Measurements from ENCODE around the gene PLEKHM3. TPM values are rescaled to one million over a fixed set of nuclear protein-coding genes. Genes with fewer than 3 reads are reported as not detected.

The PLEKHM3 gene
- total and polyA plus RNA-seq, 2 experiments from 2014 or later: 4.9 to 6.6 TPM

GRCh38 chr2:207960090-207960489, 65.2 kb downstream of the PLEKHM3 start:
- Histone ChIP-seq H3K27ac (no peak overlapping the region), H3K9me2 (ENCODE audit: insufficient read depth) (no peaks in the 10 kb centered on the region), H2AFZ (no peak overlapping the region), H3K79me2 (ENCODE audit: insufficient read depth) (no peaks in the 10 kb centered on the region), H3K4me1 (ENCODE audit: insufficient read depth) (no peaks in the 10 kb centered on the region), H3F3A (ENCODE audit: insufficient read depth) (no peaks in the 10 kb centered on the region), H3K9ac (no peak overlapping the region), H4K20me1 (ENCODE audit: insufficient read depth) (no peaks in the 10 kb centered on the region), H3K4me2 (ENCODE audit: unreplicated experiment) (no peak overlapping the region), H3K9me3 (ENCODE audit: low read depth) (no peaks in the 10 kb centered on the region), H3K36me3 (ENCODE audit: low read depth) (no peaks in the 10 kb centered on the region), H3K27me3 (replicated peaks; ENCODE audit: insufficient read depth) (no peaks in the 10 kb centered on the region), H3K4me3 (no peak overlapping the region)
- 95 to 100% methylated on average over 1 of the region's 1 CpG for WGBS, 2 experiments (ENCODE audit: low coverage in 1 of 2, low lambda C conversion rate in 2 of 2, missing lambda C conversion rate in 2 of 2)
- no peak for DNase-seq
- in situ Hi-C loops (cut with MboI): no loop called here
- no peak for TF ChIP-seq EZH2phosphoT487 (IDR thresholded peaks at IDR 0.05; ENCODE audit: insufficient read depth, low read depth)

DNA sequence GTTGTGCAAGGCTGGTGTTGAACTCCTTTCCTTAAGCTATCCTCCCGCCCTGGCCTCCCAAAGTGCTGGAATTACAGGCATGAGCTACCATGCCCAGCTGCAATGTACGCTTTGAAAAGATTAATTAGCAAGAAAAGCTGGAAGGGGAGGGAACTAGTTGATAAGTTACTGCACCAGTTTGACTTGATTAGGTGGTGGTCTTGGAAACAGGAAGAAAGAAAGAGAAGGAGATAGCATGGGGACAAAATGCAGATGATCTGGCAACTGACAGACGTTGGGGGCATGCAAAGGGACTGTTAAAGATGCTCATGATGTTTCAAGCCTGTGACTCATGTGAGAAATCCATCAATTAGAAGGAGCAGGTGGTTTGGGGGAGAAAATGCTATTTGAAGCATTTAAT, 68.6 kb downstream of the PLEKHM3 start:
- H3K79me2 ChIP-seq (ENCODE audit: insufficient read depth): no peaks in the 10 kb centered on the region
- H3K27me3 ChIP-seq (replicated peaks; ENCODE audit: insufficient read depth): no peaks in the 10 kb centered on the region
- H3K4me2 ChIP-seq (ENCODE audit: unreplicated experiment): no peak overlapping the region
- H3K4me1 ChIP-seq (ENCODE audit: insufficient read depth): no peaks in the 10 kb centered on the region
- H4K20me1 ChIP-seq (ENCODE audit: insufficient read depth): no peaks in the 10 kb centered on the region
- H3K4me3 ChIP-seq: no peak overlapping the region
- H3K9ac ChIP-seq: no peak overlapping the region
- H3K9me2 ChIP-seq (ENCODE audit: insufficient read depth): no peaks in the 10 kb centered on the region
- H3K36me3 ChIP-seq (ENCODE audit: low read depth): no peaks in the 10 kb centered on the region
- TF ChIP-seq EZH2phosphoT487 (IDR thresholded peaks at IDR 0.05; ENCODE audit: insufficient read depth, low read depth) (no peak), EZH2 (IDR thresholded peaks at IDR 0.05; ENCODE audit: insufficient read depth, poor library complexity, severe bottlenecking) (no peak)
- in situ Hi-C loops (cut with MboI): no loop called here
- H2AFZ ChIP-seq: no peak overlapping the region
- DNase-seq: no peak
- no peaks in the 10 kb centered on the region for H3K9me3 ChIP-seq (ENCODE audit: low read depth)
- 70 to 75% methylated on average over 3 of the region's 3 CpGs for WGBS, 2 experiments (ENCODE audit: low coverage in 1 of 2, low lambda C conversion rate in 2 of 2, missing lambda C conversion rate in 2 of 2)
- H3K27ac ChIP-seq: no peak overlapping the region
- H3F3A ChIP-seq (ENCODE audit: insufficient read depth): no peaks in the 10 kb centered on the region

DNA sequence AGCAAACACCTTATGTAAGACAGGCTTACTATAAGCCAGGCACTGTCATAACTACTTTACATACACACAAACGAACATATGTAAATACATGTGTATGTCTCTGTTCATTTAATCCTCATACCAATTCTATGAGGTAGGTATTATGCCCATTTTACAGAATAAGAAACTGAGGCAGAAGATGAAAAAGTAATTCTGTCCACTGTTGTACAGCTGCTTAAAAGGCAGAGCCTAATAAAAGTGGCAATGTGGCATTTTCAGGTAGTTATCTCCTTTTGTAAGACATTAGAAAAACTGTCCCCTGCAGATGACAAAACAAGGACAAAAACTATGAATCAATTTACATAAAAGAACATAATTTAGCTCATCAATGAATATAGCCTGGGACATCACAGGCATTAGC, 69.9 kb downstream of the PLEKHM3 start:
- Histone ChIP-seq H3K9me3 (ENCODE audit: low read depth) (no peaks in the 10 kb centered on the region), H3K36me3 (ENCODE audit: low read depth) (no peaks in the 10 kb centered on the region), H3K27ac (no peak overlapping the region), H3K9me2 (ENCODE audit: insufficient read depth) (no peaks in the 10 kb centered on the region), H4K20me1 (ENCODE audit: insufficient read depth) (no peaks in the 10 kb centered on the region), H3K4me2 (ENCODE audit: unreplicated experiment) (no peak overlapping the region), H3K4me1 (ENCODE audit: insufficient read depth) (no peaks in the 10 kb centered on the region), H3F3A (ENCODE audit: insufficient read depth) (no peaks in the 10 kb centered on the region), H2AFZ (no peak overlapping the region), H3K79me2 (ENCODE audit: insufficient read depth) (no peaks in the 10 kb centered on the region), H3K27me3 (replicated peaks; ENCODE audit: insufficient read depth) (no peaks in the 10 kb centered on the region), H3K9ac (no peak overlapping the region), H3K4me3 (no peak overlapping the region)
- TF ChIP-seq EZH2 (IDR thresholded peaks at IDR 0.05; ENCODE audit: insufficient read depth, poor library complexity, severe bottlenecking): no peak
- no peak for TF ChIP-seq EZH2phosphoT487 (IDR thresholded peaks at IDR 0.05; ENCODE audit: insufficient read depth, low read depth)
- WGBS, 2 experiments (ENCODE audit: low coverage in 1 of 2, low lambda C conversion rate in 2 of 2, missing lambda C conversion rate in 2 of 2): 96 to 97% methylated on average over 1 of the region's 1 CpG
- no peak for DNase-seq
- in situ Hi-C loops (cut with MboI): no loop called here

GRCh38 chr2:207953354-207953753, 72.0 kb downstream of the PLEKHM3 start:
- no peaks in the 10 kb centered on the region for H3K36me3 ChIP-seq (ENCODE audit: low read depth)
- H3K4me3 ChIP-seq: no peak overlapping the region
- no peaks in the 10 kb centered on the region for H3K9me2 ChIP-seq (ENCODE audit: insufficient read depth)
- WGBS, 2 experiments (ENCODE audit: low coverage in 1 of 2, low lambda C conversion rate in 2 of 2, missing lambda C conversion rate in 2 of 2): 88 to 93% methylated on average over 3 of the region's 3 CpGs
- H3K9ac ChIP-seq: no peak overlapping the region
- H3K9me3 ChIP-seq (ENCODE audit: low read depth): no peaks in the 10 kb centered on the region
- no peaks in the 10 kb centered on the region for H3F3A ChIP-seq (ENCODE audit: insufficient read depth)
- H2AFZ ChIP-seq: no peak overlapping the region
- no peaks in the 10 kb centered on the region for H4K20me1 ChIP-seq (ENCODE audit: insufficient read depth)
- no peak overlapping the region for H3K27ac ChIP-seq
- TF ChIP-seq EZH2phosphoT487 (IDR thresholded peaks at IDR 0.05; ENCODE audit: insufficient read depth, low read depth) (no peak), EZH2 (IDR thresholded peaks at IDR 0.05; ENCODE audit: insufficient read depth, poor library complexity, severe bottlenecking) (no peak)
- in situ Hi-C loops (cut with MboI): no loop called here
- H3K4me2 ChIP-seq (ENCODE audit: unreplicated experiment): no peak overlapping the region
- H3K79me2 ChIP-seq (ENCODE audit: insufficient read depth): no peaks in the 10 kb centered on the region
- peak; percentile 3 for DNase-seq
- H3K27me3 ChIP-seq (replicated peaks; ENCODE audit: insufficient read depth): no peaks in the 10 kb centered on the region
- no peaks in the 10 kb centered on the region for H3K4me1 ChIP-seq (ENCODE audit: insufficient read depth)
